Brain microvascular endothelial cell (primary cell): ENCODE results near the gene ZNF8.
"Not testable (repeated sequence)": the region's sequence is repeated elsewhere in the genome, so short reads cannot be mapped to it uniquely, and the experiment has no call there.

Experiments
- DNase-seq: peaks from one replicate; pipeline ENCODE4 v3.0.0-alpha.2; 2020
- H3K27ac ChIP-seq: fragments of 250-450 bp; sonication (Bioruptor Pico); 2 replicates; pipeline ENCODE4 v1.5.1; 2020; ENCODE audit warnings: mild to moderate bottlenecking, moderate library complexity
- H3K27me3 ChIP-seq: fragments of 250-450 bp; sonication (Bioruptor Pico); replicated peaks from 2 replicates; pipeline ENCODE4 v1.5.1; 2020; ENCODE audit warnings: mild to moderate bottlenecking
- H3K36me3 ChIP-seq: fragments of 250-450 bp; sonication (Bioruptor Pico); replicated peaks from 2 replicates; pipeline ENCODE4 v1.5.1; 2020; ENCODE audit warnings: mild to moderate bottlenecking
- H3K4me3 ChIP-seq: 2 replicates; pipeline ENCODE4 v1.5.1; 2011; ENCODE audit warnings: low read depth, mild to moderate bottlenecking, control low read depth, low read length, moderate library complexity
- in situ Hi-C: cut with HindIII; loops from 2 replicates; pipeline ENCODE4 v1.10.0; 2017; ENCODE audit warnings: low sequenced_read_pairs, low pct_ligation_motif_present
- TF ChIP-seq, protein P1 (sequence below): IDR thresholded peaks from 2 replicates; pipeline ENCODE4 v1.5.1; 2011; ENCODE audit warnings: low read depth, mild to moderate bottlenecking, moderate library complexity, low read length, control low read depth, inconsistent platforms; ENCODE audit errors: missing control alignments

Gene ZNF8

GRCh38 chr19:58310685-58311084, 31.9 kb downstream of the ZNF8 start:
- H3K27me3 ChIP-seq, H3K27ac ChIP-seq, in situ Hi-C loops, H3K4me3 ChIP-seq: not testable (repeated sequence)
- DNase-seq = peak; percentile 57
- TF ChIP-seq, protein P1, sequence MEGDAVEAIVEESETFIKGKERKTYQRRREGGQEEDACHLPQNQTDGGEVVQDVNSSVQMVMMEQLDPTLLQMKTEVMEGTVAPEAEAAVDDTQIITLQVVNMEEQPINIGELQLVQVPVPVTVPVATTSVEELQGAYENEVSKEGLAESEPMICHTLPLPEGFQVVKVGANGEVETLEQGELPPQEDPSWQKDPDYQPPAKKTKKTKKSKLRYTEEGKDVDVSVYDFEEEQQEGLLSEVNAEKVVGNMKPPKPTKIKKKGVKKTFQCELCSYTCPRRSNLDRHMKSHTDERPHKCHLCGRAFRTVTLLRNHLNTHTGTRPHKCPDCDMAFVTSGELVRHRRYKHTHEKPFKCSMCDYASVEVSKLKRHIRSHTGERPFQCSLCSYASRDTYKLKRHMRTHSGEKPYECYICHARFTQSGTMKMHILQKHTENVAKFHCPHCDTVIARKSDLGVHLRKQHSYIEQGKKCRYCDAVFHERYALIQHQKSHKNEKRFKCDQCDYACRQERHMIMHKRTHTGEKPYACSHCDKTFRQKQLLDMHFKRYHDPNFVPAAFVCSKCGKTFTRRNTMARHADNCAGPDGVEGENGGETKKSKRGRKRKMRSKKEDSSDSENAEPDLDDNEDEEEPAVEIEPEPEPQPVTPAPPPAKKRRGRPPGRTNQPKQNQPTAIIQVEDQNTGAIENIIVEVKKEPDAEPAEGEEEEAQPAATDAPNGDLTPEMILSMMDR = peak; percentile 49
- H3K36me3 ChIP-seq = peaks cover 55% of the 10 kb centered on the region

GRCh38 chr19:58311345-58311865, 32.6 kb downstream of the ZNF8 start:
- DNase-seq = no peak
- Histone ChIP-seq H3K4me3 (no peak overlapping the region), H3K27me3 (no peaks in the 10 kb centered on the region), H3K36me3 (peaks cover 53% of the 10 kb centered on the region), H3K27ac (no peak overlapping the region)
- in situ Hi-C loops = no loop called here
- TF ChIP-seq, protein P1 = no peak

GRCh38 chr19:58315580-58315979, 36.8 kb downstream of the ZNF8 start:
- no peak for DNase-seq
- TF ChIP-seq, protein P1 = no peak
- peaks cover 31% of the 10 kb centered on the region for H3K36me3 ChIP-seq
- H3K27me3 ChIP-seq = no peaks in the 10 kb centered on the region
- no peak overlapping the region for H3K4me3 ChIP-seq
- H3K27ac ChIP-seq = no peak overlapping the region
- in situ Hi-C loops = no loop called here

DNA sequence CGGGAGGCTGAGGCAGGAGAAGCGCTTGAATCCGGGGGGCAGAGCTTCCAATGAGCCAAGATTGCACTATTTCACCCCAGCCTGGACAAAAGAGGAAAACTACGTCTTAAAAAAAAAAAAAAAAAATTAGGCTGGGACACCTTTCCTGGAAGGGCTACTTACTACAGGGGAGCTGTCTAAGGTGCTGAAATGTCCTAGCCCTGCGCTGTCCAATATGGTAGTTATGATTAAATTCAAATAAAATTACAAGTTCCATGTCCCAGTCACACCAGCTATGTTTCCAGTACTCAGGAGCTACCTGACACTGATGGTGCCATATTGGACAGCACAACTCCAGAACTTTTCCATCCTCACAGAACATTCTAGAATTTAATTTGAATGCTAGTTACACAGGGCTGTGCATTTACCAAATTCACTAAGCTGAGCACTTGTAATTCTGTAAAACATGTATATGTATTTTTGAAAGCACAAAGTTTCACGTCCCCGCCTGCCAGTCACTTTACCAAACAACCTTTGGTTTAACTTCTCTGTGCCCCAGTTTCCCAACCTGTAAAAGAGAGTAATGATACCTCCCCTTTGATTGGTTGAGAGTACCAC, 38.8 kb downstream of the ZNF8 start:
- in situ Hi-C loops = no loop called here
- TF ChIP-seq, protein P1 = no peak
- no peak overlapping the region for H3K4me3 ChIP-seq
- H3K27me3 ChIP-seq = no peaks in the 10 kb centered on the region
- DNase-seq = peak; percentile 11
- no peak overlapping the region for H3K27ac ChIP-seq
- peaks cover 20% of the 10 kb centered on the region for H3K36me3 ChIP-seq

DNA sequence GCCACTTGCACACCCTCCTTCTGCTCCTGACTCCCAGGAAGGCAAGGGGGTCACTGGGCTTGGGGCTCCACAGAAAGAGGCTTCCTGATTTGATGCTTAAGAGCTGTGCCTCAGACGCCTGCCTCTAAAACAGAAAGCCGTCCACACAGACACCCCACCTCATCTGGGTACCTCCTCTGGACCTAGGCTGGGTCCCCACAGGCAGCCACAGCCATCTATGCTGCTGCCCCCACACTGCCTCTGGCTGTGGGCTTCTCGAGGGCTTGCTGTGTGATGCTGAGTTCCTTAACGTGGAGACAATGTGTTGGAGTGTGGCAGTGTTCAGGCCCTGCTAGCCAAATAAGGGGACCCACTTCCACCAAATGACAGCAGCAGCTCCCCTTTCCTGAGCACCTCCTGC, 39.5 kb downstream of the ZNF8 start:
- TF ChIP-seq, protein P1 = no peak
- DNase-seq = no peak
- in situ Hi-C loops = no loop called here
- Histone ChIP-seq H3K27ac (no peak overlapping the region), H3K27me3 (no peaks in the 10 kb centered on the region), H3K36me3 (peaks cover 16% of the 10 kb centered on the region), H3K4me3 (no peak overlapping the region)

GRCh38 chr19:58319241-58319640, 40.5 kb downstream of the ZNF8 start:
- no peaks in the 10 kb centered on the region for H3K27me3 ChIP-seq
- H3K27ac ChIP-seq = no peak overlapping the region
- H3K36me3 ChIP-seq = peaks cover 11% of the 10 kb centered on the region
- no peak for DNase-seq
- no peak overlapping the region for H3K4me3 ChIP-seq
- in situ Hi-C loops = no loop called here
- TF ChIP-seq, protein P1 = no peak
